Esophagus squamous epithelium (tissue), 5 donors: ENCODE measurements around the gene APOL4. TPM values are rescaled to one million over a fixed set of nuclear protein-coding genes. Genes with fewer than 3 reads are reported as not detected.
A peak's percentile ranks its signal among the peaks of the same experiment; 100 is the strongest.
"Not testable (repeated sequence)": the region's sequence is repeated elsewhere in the genome, so short reads cannot be mapped to it uniquely, and the experiment has no call there.

Experiments
- DNase-seq: peaks from one replicate; lab custom pipeline; 2025; lab: John Stamatoyannopoulos, UW
- H3K27ac ChIP-seq, 4 donors: fragments of 200-600 bp; sonication (generic); one replicate each; pipeline ENCODE4 v1.5.1; 2016 to 2019; ENCODE audit warnings: mild to moderate bottlenecking in 1 of 4
- H3K27me3 ChIP-seq, 4 donors: fragments of 200-600 bp; sonication (generic); 1 replicate in 3 of 4; 2 replicates in 1 of 4; pipeline versions ENCODE4 v1.5.1 to v1.6.0; 2017 to 2021; ENCODE audit warnings: antibody characterized with exemption in 1 of 4
- H3K36me3 ChIP-seq, 3 donors: fragments of 200-600 bp; sonication (generic); one replicate each; pipeline ENCODE4 v1.5.1; 2016 to 2019
- H3K4me1 ChIP-seq, 3 donors: fragments of 200-600 bp; sonication (generic); one replicate each; pipeline ENCODE4 v1.5.1; 2017 to 2019
- H3K4me3 ChIP-seq, 4 donors: fragments of 200-600 bp; sonication (generic); 1 replicate in 3 of 4; 2 replicates in 1 of 4; pipeline ENCODE4 v1.5.1; 2016 to 2019; ENCODE audit warnings: mild to moderate bottlenecking in 2 of 4, moderate library complexity in 1 of 4
- H3K9me3 ChIP-seq, 3 donors: fragments of 200-600 bp; sonication (generic); one replicate each; pipeline ENCODE4 v1.5.1; 2016 to 2019
- CTCF ChIP-seq, 6 experiments: fragments of 450-650 bp in 4 of 6; fragments of 200-600 bp in 2 of 6; sonication (generic) in 2 of 6; IDR thresholded peaks; one replicate each; pipeline ENCODE4 v1.5.1; 2016 to 2019; ENCODE audit warnings: antibody characterized with exemption in 6 of 6, mild to moderate bottlenecking in 4 of 6, moderate library complexity in 4 of 6
- POLR2A ChIP-seq, 4 donors: fragments of 450-650 bp; IDR thresholded peaks; one replicate each; pipeline ENCODE4 v1.6.1; 2017; ENCODE audit warnings: antibody characterized with exemption in 4 of 4, mild to moderate bottlenecking in 4 of 4, moderate library complexity in 3 of 4
- WGBS, 2 donors: methylation state at CpG; one replicate each; pipeline ENCODE4 v1.1.5; 2018; 5-methylcytosine and 5-hydroxymethylcytosine counted together
- intact Hi-C: fragments of 100-400 bp; cut with DNase I; formaldehyde crosslinking; loops from one replicate; pipeline ENCODE4 v1.15.0; 2022
- total RNA-seq, 4 donors: library from RNA; depleted of rRNA; stranded (reverse); fragments of >200 nt; gene quantifications; one replicate each; pipeline ENCODE4 v1.1.0, GENCODE V29; 2016
- donor health status: DM: yes; HTN: yes; CAD: no.

The APOL4 gene
- 10 to 100 TPM in 1 of 4 donors, 1 to 10 TPM in 2, under 1 TPM in 1; 0.45 to 10.3 (median 2.1) TPM for total RNA-seq

DNA sequence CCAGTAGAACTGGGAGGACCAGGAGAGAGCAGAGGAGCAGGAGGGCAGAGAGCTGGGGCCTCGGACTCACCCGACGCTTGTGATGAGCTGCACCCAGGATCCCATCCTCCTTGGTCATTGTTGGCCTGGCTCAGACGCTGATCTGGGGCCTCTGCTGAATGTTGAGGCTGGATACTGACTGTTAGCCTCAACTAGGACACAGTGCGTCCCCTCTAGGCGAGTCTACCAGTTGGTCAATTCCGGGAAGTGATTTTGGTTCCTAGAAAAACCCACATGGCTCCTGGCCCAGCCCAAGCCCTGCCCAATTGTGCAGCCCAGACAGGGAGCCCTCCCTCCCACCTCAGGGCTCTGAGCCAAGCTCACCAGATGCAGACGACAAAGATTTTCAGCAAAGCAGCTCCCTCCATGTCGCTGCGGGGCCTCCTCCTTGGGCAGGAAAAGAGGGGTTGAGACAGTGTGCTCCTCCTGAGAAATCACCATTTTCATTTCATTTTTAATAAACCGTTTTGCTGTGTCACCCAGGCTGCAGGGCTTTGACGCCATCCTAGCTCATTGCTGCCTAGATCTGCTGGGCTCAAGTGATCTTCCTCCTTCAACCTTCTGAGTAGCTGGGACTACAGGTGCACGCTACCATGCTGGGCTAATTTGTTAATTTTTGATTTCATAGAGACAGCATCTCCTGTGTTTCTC, at the start of gene APOL4:
APOL4 (minus strand) TSS at position 180 of the 690 bp plus-strand sequence; CDS start at position 105, 75 bp downstream.
- H3K4me3 ChIP-seq: no peak within 1 kb of the TSS
- H3K9me3 ChIP-seq: no peaks in the 10 kb centered on the region
- no peak for TF ChIP-seq POLR2A (IDR thresholded peaks at IDR 0.05)
- TF ChIP-seq CTCF (IDR thresholded peaks at IDR 0.05): no peak
- no peaks in the 10 kb centered on the region for H3K27me3 ChIP-seq
- intact Hi-C loops: no loop called here
- WGBS, 2 donors: 28 to 32% methylated on average over 3 to 6 of the region's 13 CpGs
- H3K4me1 ChIP-seq: peaks cover 9 to 71% (median 18%) of the 10 kb centered on the region in 3 donors
- no peaks in the 10 kb centered on the region for H3K36me3 ChIP-seq
- DNase-seq: no peak
- H3K27ac ChIP-seq: peak within 1 kb of the TSS; percentile 52 to 78 (median 64)

GRCh38 chr22:36250292-36250960, 48.8 kb upstream of the APOL4 start:
- 62 to 63% methylated on average over 10 to 24 of the region's 24 CpGs for WGBS, 2 donors
- H3K9me3 ChIP-seq, intact Hi-C loops, H3K27me3 ChIP-seq, H3K36me3 ChIP-seq, DNase-seq, H3K4me3 ChIP-seq: not testable (repeated sequence)
- Histone ChIP-seq H3K27ac (peak overlapping the region; percentile 30 to 82 (median 72)), H3K4me1 (peaks cover 24 to 61% (median 37%) of the 10 kb centered on the region in 3 donors)

DNA sequence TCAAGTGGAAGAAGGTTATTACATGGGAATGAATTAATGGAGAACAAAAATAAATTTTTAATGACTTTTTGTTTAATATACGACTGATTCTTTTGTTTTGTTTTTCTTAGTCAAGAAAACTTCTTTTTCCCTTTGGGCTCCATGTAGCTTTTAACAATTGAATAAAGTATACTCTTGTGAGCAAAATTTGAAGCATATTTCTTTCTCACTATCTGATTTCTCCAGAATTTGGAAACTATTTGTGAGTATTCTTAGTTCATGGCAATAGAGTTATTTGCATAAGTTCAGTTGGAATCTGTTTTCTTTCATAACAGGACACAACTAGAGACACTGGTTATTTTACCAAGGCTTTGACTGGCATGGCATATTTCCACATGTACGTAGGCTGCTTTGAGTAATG, 47.6 kb upstream of the APOL4 start:
- TF ChIP-seq POLR2A (IDR thresholded peaks at IDR 0.05) (no peak), CTCF (IDR thresholded peaks at IDR 0.05) (no peak)
- Histone ChIP-seq H3K9me3 (no peaks in the 10 kb centered on the region), H3K4me3 (no peak overlapping the region), H3K4me1 (peaks cover 11 to 61% (median 35%) of the 10 kb centered on the region in 3 donors), H3K36me3 (no peaks in the 10 kb centered on the region), H3K27ac (peak overlapping the region in 2 of 4 donors; percentile 81 to 82), H3K27me3 (no peaks in the 10 kb centered on the region)
- no peak for DNase-seq
- 82 to 89% methylated on average over 2 of the region's 2 CpGs for WGBS, 2 donors
- intact Hi-C loops: no loop called here

- Histone ChIP-seq H3K4me1 (peaks cover 0 to 56% (median 29%) of the 10 kb centered on the region in 3 donors), H3K36me3 (no peaks in the 10 kb centered on the region), H3K4me3 (no peak overlapping the region), H3K27ac (no peak overlapping the region), H3K27me3 (no peaks in the 10 kb centered on the region), H3K9me3 (no peaks in the 10 kb centered on the region)
- TF ChIP-seq CTCF (IDR thresholded peaks at IDR 0.05): no peak
- no peak for TF ChIP-seq POLR2A (IDR thresholded peaks at IDR 0.05)
- 67 to 80% methylated on average over 5 of the region's 5 CpGs for WGBS, 2 donors
- no peak for DNase-seq
- intact Hi-C loops: no loop called here
Measured at GRCh38 chr22:36247955-36248354, 46.3 kb upstream of the APOL4 start.

GRCh38 chr22:36246718-36247117, 45.1 kb upstream of the APOL4 start:
- Histone ChIP-seq H3K9me3 (no peaks in the 10 kb centered on the region), H3K36me3 (no peaks in the 10 kb centered on the region), H3K4me3 (no peak overlapping the region), H3K27me3 (no peaks in the 10 kb centered on the region), H3K27ac (no peak overlapping the region), H3K4me1 (peaks cover 0 to 44% (median 22%) of the 10 kb centered on the region in 3 donors)
- intact Hi-C loops: no loop called here
- 76 to 93% methylated on average over 2 to 3 of the region's 3 CpGs for WGBS, 2 donors
- DNase-seq: no peak
- TF ChIP-seq POLR2A (IDR thresholded peaks at IDR 0.05): no peak
- no peak for TF ChIP-seq CTCF (IDR thresholded peaks at IDR 0.05)
